ENCODE results near the gene STK24. TPM values are rescaled to one million over a fixed set of nuclear protein-coding genes. Genes with fewer than 3 reads are reported as not detected.

Gene STK24
- total RNA-seq, 4 donors from 2014 or later: 55.3 to 96.3 (median 83.9) TPM

DNA sequence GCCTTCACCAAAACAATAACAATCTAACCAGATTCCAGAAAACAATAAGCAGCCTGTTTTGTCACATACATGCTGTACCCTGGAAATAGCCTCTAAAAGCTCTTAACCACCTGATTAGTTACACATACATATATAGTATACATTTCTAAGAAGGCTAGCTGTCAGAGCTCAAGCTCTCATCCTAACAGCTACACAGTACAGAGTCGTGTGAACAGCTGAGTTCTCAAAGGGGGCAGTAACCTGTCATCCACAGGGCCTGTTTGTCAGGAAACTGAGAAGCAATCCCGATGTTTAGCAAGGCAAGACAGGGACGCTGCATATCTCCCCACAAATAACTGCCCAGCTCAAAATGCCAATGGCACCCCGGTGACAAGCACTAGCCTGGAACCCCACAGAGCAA lies 56.9 kb downstream of the STK24 start:
- TF ChIP-seq, protein P1, sequence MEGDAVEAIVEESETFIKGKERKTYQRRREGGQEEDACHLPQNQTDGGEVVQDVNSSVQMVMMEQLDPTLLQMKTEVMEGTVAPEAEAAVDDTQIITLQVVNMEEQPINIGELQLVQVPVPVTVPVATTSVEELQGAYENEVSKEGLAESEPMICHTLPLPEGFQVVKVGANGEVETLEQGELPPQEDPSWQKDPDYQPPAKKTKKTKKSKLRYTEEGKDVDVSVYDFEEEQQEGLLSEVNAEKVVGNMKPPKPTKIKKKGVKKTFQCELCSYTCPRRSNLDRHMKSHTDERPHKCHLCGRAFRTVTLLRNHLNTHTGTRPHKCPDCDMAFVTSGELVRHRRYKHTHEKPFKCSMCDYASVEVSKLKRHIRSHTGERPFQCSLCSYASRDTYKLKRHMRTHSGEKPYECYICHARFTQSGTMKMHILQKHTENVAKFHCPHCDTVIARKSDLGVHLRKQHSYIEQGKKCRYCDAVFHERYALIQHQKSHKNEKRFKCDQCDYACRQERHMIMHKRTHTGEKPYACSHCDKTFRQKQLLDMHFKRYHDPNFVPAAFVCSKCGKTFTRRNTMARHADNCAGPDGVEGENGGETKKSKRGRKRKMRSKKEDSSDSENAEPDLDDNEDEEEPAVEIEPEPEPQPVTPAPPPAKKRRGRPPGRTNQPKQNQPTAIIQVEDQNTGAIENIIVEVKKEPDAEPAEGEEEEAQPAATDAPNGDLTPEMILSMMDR (IDR thresholded peaks at IDR 0.05): no peak
- no peak for ATAC-seq (ENCODE audit: low FRiP score)
- no peak for DNase-seq (ENCODE audit: low spot score)

DNA sequence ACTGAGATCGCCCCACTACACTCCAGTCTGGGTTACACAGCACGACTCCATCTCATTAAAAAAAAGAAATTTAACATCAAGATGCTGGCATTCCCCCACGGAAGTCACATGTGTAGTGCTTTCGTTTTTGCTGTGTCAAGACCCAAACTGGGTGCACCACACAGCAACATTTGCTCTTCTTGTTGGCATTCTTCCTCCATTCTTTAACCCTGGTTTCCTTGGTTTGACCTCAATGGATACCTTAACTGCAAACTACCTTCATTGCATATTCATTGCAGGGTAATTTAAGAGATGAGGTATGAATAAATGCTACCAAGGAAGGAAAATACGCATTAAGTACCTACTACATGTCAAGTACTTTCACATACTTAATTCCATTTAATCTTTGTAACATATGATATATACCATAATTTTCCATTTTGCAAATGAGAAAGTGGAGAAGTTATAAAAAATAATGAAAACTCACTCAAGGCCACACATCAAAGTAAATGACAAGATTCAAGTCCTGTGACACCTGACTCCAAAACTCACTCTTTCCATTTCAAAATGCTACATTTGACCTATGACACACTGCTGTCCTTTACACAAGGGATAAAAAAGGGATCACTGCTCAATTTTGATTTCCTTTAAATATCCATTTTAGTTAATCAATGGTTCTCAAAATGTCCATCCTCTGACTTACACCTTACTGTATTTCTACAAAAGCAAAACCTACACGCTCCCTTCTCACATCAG lies 59.2 kb downstream of the STK24 start:
- ATAC-seq (ENCODE audit: low FRiP score) (no peak), DNase-seq (ENCODE audit: low spot score) (no peak)
- TF ChIP-seq, protein P1 (IDR thresholded peaks at IDR 0.05): no peak

GRCh38 chr13:98515818-98516465 lies 61.0 kb downstream of the STK24 start:
- TF ChIP-seq, protein P1 (IDR thresholded peaks at IDR 0.05): no peak
- DNase-seq (ENCODE audit: low spot score) (no peak), ATAC-seq (ENCODE audit: low FRiP score) (no peak)

- DNase-seq (ENCODE audit: low spot score): no peak
- TF ChIP-seq, protein P1 (IDR thresholded peaks at IDR 0.05): no peak
- no peak for ATAC-seq (ENCODE audit: low FRiP score)
Observed at GRCh38 chr13:98514288-98514687, 62.6 kb downstream of the STK24 start.

- TF ChIP-seq, protein P1 (IDR thresholded peaks at IDR 0.05): no peak
- ATAC-seq (ENCODE audit: low FRiP score): no peak
Observed at GRCh38 chr13:98513837-98514236, 63.1 kb downstream of the STK24 start.

DNA sequence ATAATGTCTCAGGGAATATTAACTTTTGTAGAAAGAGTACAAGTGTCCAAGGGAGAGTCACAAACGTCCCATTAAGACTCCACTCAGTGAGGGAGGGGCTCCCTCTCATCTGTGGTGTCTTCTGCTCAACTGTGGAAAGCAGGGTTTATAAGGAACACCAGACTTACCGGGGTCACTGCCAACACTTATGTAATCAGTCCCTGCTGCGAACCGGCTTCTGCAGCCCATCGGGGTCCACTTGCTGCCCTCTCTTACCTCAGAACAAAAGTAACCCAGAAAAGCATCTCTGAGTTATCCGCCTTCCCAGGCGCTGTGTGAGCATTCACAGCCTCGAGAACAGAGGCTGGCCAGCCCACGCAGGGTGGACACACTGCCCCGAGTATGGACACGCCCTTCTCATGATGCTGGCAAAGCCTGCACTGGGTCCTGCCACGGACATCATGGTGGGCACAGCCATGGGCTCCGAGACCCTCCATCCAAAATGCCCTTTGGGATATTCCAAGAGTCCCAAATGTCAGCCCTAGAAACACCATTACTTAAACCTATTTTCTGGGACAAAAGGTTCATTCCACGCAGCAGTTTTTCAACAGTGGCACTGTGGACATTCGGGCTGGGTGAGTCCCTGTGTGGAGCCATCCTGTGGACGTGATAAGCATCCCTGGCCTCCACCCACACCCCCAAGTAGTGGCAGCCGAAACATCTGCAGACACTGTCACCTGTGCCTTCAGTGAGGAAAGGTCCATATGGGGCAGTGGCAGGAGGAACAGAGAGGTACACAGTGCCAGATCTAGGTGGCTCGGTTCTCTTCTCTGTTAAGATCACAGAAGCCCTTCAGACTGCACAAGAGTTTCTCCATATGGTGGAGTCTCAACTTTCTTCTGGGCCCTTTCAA lies 63.9 kb downstream of the STK24 start:
- ATAC-seq (ENCODE audit: low FRiP score): no peak

More at GRCh38 chr13:98513837-98514236, 63.1 kb downstream of the STK24 start:
- DNase-seq (ENCODE audit: low spot score): no peak

More for the DNA sequence above, 63.9 kb downstream of the STK24 start:
- DNase-seq (ENCODE audit: low spot score): no peak
- TF ChIP-seq, protein P1 (IDR thresholded peaks at IDR 0.05): no peak
